CD4-positive, alpha-beta T cell treated with Interleukin-4 for 4 hours (primary cell): ENCODE results near the gene MAD1L1.

Experiments used
- DNase-seq: peaks from one replicate; pipeline ENCODE4 v3.0.0-alpha.2; 2020

The MAD1L1 gene

GRCh38 chr7:2019711-2020511 lies 212.8 kb downstream of the MAD1L1 start:
- DNase-seq, result peak; percentile 44

DNA sequence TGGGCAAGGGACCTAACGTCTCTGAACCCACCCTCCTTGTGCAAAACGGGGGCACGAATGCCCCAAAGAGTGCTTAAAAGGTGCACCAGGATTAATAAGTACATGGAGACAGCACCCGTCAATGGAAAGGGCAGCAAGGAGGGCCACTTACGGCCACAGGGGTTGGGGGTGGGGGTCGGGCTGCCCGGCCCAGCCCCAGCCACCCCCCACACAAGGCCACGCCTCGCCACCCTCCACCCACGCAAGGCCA lies 213.4 kb downstream of the MAD1L1 start:
- no peak for DNase-seq

- peak; percentile 8 for DNase-seq
Observed at GRCh38 chr7:2018569-2019460, 213.9 kb downstream of the MAD1L1 start.

DNA sequence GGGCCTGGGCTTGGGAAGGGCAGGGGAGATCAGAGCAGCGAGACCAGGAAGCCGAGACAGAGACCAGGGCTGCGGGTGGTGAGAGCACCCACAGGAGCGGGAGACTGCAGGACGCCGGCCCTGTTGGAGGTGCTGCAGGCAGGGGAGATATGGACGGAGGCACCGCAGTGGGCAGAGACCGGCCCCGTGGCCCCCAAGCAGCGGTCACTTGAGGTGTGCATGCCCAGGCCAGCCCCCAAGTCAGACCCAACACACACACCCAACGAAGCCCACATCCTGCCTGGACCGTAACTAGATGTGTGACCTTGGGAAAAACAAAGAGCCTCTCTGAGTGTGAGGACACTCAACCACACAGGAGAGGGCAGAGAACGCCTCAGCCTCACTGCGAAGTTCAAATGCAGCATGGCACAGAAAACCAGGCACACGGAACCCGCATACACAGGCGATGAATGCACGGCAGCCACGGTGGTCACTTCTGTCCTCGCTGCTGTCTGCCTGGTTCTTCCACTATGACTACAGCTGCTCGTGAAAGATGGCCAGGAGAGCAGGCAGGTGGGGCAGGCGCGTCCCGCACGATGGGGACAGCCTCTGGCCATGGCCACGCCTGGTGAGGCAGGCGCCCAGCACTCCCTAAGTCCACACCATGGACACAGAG lies 214.7 kb downstream of the MAD1L1 start:
- no peak for DNase-seq

DNA sequence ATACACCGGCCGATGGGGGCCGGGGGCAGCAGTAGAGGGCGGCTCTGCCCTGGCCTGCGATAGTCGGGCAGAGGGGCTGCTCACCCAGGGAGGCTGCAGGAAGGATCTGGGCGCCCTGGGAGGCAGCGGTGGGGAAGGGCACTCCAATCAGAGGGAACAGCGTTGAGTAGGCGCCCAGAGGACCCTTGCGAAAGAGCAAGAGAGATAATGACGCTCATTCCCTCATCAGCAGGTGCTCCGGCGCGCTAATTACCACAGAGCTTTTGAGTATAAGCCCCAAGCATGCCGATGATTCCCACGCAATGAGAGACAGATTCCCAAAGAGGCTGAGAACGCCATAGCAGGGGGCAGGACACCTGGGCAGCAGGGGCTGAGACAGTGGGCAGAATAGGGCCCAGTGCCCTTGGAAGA lies 215.3 kb downstream of the MAD1L1 start:
- DNase-seq, result no peak

DNA sequence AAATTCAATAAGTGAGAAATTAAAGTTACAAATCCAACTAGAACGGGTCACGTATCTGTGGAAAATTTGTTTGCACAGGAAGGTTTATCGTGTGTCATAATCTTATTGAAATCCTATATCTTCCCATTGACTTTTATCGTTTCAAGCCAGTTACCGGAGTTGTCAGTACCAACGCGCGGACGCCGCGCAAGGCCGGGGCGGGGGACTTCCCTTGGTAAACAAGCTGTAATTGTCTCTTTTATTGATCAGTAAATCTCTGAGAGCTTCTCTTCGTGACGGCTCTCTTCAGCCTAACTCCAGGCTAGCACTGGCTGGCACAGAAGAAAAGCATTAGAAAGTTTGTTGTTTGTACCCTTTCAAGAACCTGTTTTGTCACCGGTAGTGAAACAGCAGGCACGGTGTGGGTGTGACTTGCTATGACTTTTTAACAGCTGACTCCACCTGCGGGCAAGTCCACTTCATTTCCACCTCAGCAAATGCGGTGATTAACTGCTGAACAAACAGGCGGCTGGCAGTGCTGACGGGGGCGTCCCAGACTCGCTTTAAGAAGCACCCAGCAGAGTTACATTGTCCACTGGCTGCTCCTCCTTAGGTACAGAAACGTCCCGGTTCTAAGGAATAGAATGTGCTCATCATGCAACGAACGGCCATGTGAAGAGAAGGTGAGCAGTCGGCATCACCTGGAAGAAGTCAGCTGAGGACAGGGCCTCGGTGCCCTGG lies 215.8 kb downstream of the MAD1L1 start:
- DNase-seq, result no peak

- DNase-seq, result no peak
Observed at GRCh38 chr7:2016021-2016631, 216.6 kb downstream of the MAD1L1 start.

DNA sequence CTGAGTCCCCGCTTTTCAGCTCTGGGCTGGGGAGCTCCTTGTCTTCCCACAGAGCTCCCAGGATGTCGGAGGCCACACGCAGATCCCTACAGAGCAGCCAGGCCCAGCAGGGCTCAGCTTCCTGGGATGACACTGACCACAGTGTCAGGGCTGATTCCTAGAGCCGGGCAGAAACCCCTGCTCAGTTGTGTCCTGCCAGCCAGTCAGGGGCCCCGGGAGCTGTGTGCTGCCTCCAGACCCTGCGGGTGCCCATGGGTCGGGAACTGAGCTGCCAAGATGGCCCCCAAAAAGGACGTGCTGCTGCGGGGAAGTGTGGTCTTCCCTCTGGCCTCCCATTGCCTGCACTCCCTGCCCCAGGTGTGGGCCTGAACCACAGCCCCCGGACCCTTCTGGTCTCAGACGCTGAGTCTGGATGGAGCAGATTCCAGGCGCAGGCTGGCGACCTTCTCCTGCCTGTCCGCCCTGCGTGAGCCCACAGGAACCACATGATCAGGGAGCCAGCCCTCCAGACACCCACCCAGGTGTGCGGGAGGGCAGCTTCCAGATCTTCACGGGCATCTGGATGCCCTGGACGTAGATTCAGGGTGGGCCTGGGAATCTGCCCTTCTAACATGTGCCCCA lies 217.4 kb downstream of the MAD1L1 start:
- DNase-seq, result no peak

DNA sequence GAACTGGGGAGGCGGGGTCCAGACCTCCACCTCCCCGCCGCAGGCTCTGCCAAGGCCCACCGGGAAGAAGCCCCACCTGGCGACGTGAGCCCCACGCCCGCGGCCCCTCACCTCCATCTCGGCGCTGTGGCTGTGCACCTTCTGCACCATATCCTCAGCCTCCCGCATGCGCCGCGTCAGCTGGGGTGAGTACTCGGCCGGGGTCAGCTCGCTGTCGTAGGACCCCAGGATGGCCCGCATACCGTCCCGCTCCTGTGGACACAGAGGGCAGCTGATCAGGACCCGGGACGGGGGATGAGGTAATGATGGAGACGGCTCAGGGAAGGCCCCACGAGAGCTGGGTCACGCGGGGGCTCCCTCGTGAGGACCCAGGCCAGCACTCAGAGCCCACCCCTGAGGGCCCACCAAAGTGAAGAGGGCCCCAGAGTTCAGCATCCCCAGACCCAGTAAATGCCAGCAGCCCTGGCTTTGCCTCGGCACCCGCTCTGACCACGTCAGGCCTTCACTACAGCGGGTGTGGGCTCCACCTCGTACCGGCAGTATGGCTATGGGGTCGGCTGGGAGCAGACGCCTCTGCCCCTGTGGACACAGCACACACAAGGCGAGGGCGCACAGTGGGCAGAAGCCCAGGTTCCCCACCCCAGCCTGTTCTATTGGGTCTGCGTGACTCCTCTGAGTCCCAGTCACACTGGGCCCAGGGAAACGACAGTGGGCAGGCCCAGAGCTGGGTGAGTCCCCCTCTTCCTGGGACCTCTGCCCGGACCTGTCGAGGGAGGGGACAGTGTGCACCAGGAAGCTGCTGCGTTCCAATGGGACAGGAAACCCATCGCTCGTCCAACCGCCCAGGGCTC lies 218.1 kb downstream of the MAD1L1 start:
- no peak for DNase-seq

GRCh38 chr7:2013381-2014311 lies 219.1 kb downstream of the MAD1L1 start:
- DNase-seq, result no peak

DNA sequence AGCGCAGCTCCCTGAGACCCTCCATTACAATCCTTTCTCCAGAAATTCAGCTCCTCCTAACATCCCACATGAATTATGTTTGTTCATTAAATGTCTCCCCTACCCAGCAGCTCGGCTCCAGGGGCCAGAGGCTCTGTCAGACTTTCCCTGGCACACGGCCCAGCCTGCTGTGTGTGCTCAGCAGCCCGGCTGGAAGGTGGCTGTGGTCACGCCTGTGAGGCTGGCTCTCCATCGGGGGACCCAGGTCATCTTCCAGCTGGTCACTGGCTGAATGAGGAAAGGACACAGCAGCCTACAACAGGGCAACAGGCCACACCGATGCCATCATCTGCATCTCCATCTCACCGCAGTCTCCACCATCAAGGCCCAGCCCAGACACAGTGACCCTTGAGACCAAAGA lies 219.8 kb downstream of the MAD1L1 start:
- DNase-seq, result no peak

GRCh38 chr7:2012044-2012900 lies 220.5 kb downstream of the MAD1L1 start:
- DNase-seq, result no peak

DNA sequence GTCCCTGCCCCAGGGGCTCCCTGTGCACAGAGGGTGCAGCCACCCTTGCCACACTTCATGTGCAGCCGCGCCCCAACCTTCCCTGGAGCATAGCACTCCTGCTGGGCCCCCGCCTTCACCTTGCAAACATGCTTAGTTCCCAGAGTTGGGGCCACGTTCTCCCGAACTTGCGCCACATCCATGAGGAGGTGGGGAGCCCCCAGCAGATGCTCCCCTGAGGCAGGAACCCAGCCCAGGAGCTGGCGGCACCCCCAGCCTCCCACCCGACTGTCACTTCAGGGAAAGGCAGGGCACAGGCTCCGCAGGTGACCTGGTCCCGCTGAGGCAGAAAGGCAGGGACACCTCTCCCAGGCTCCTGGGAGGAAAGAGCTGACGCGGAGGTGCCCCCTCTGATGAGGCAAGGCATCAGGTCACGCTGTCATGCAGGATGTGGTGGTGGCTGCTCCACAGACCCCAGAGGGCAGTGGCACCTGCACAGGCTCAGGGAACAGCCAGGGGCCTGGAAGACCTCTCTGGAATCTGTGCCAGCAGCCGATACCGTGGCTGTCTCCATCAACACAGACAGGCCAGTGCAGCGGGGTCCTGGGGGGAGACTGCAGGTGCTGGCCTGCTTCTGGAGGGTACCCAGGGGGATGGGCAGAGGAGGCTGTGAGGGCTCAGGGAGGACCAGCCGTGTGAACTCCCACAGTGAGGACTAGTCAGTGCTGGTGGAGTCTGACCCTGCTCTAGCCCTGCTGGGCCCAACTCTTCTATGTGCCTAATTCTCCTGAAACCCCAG lies 221.3 kb downstream of the MAD1L1 start:
- no peak for DNase-seq

DNA sequence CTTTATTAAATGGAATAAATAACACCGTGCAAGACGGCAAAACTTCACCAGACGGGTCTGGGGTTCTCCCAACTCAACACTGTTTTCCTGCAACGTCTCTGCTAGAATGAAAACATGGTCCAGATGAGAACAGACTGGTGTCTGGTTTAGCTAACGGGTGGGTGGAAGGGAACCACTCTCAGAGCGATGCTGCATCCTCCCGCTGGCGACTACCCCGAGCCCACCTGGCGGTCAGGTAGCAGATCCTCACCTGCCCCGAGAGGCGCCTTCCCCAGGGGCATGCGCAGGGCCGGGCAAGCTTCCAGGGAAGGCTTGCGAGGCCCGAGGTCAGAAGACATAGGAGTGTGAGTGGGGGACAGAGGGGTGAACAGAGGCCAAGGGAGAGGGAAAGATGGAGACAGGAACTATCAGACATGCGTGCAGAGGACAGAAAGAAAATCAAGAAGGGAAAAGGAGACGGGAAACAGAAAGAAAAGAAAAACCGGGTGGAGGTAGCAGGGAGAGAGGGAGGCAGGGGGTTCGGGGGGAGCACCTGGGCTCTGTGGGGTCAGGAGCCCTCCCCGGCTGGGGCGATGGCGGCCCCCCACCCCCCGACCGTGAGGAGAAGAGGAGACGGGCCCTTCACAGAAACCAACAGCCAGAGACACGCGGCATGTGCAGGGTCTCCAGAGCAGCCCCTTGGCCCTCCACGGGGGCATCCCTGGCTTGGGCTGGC lies 222.0 kb downstream of the MAD1L1 start:
- DNase-seq, result no peak

DNA sequence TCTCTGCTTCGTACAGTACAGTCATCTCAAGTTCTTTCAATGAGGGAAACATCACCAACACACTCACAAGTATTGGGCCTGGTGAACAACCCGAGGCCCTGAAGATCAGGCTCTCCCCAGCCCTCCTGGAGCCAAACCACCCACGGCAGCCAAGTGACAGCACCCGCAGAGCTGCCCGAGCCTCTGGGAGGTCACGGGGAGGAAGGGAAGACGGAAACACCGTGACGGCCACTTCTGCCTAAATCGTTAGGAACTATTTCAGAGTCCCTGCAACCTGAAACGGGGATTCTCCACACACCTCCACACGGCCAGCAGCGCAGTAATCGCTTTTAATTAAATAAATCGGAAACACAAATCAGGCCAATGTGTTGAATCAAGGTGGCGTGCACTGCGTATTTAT lies 222.6 kb downstream of the MAD1L1 start:
- DNase-seq, result no peak

DNA sequence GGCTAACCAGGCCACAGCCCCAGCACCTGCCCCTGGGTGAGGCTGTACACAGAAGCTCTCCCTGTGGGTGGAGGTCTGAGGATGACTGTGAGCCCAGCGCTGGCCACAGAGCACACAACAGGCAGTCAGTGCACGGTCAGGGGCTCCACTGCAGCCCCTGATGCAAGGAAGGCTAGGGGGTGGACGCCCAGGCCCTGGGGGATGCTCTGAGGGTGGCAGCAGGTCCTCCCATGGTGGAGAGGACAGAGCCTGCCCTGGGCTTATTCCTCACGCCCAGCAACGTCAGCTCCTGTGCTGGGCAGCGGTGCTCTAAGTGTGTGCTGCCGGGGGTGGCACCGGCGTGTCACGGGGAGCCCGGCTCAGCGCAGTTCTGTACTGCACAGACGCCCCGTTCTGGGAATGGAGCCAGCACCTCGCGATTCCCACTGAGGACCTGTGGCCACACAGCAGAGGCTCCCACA lies 223.2 kb downstream of the MAD1L1 start:
- DNase-seq, result no peak

GRCh38 chr7:2008936-2009540 lies 223.7 kb downstream of the MAD1L1 start:
- no peak for DNase-seq
